ENCODE data around the gene UNKL.

The UNKL gene

GRCh38 chr16:1381612-1382406 lies 32.7 kb downstream of the UNKL start:
- H3K4me3 ChIP-seq (ENCODE audit: low read depth, low read length): no peak overlapping the region
- DNase-seq (ENCODE audit: low read depth): no peak
- TF ChIP-seq, protein P1, sequence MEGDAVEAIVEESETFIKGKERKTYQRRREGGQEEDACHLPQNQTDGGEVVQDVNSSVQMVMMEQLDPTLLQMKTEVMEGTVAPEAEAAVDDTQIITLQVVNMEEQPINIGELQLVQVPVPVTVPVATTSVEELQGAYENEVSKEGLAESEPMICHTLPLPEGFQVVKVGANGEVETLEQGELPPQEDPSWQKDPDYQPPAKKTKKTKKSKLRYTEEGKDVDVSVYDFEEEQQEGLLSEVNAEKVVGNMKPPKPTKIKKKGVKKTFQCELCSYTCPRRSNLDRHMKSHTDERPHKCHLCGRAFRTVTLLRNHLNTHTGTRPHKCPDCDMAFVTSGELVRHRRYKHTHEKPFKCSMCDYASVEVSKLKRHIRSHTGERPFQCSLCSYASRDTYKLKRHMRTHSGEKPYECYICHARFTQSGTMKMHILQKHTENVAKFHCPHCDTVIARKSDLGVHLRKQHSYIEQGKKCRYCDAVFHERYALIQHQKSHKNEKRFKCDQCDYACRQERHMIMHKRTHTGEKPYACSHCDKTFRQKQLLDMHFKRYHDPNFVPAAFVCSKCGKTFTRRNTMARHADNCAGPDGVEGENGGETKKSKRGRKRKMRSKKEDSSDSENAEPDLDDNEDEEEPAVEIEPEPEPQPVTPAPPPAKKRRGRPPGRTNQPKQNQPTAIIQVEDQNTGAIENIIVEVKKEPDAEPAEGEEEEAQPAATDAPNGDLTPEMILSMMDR (IDR thresholded peaks at IDR 0.05; ENCODE audit: control insufficient read depth, extremely low read depth, insufficient read depth): no peak

GRCh38 chr16:1380195-1380594 lies 34.3 kb downstream of the UNKL start:
- TF ChIP-seq, protein P1 (IDR thresholded peaks at IDR 0.05; ENCODE audit: control insufficient read depth, extremely low read depth, insufficient read depth): no peak
- H3K4me3 ChIP-seq (ENCODE audit: low read depth, low read length): peak overlapping the region; percentile 75
- DNase-seq (ENCODE audit: low read depth): no peak

GRCh38 chr16:1379304-1380076 lies 35.0 kb downstream of the UNKL start:
- peak overlapping the region; percentile 75 for H3K4me3 ChIP-seq (ENCODE audit: low read depth, low read length)
- TF ChIP-seq, protein P1 (IDR thresholded peaks at IDR 0.05; ENCODE audit: control insufficient read depth, extremely low read depth, insufficient read depth): peak; percentile 28; the same call in 1 of the 2 replicates
- DNase-seq (ENCODE audit: low read depth): no peak

DNA sequence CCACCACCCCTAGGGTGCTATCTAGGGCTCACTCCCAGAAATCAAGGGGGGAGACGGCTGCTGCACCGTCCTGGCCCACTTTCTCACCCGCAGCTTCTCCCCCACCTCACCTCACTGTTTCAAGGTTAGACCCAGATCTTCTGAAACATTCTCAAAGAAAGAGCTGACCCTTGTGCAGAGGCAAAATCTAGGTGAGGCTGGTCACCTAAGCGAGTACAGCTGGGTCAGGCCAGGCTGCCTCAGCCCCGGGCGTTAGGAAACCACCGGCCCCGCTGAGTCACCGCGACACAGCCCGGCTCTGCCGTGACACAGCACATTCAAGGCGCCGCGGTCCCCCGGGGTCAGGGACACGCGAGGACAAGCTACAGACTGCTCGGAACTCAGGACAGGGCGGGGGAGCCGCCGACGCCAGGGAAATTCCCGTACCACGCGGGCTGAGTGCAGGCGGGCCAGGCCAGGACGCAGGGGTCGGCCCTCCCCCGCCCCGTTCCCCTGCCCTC lies 35.6 kb downstream of the UNKL start:
- DNase-seq (ENCODE audit: low read depth): no peak
- H3K4me3 ChIP-seq (ENCODE audit: low read depth, low read length): peak overlapping the region; percentile 75
- TF ChIP-seq, protein P1 (IDR thresholded peaks at IDR 0.05; ENCODE audit: control insufficient read depth, extremely low read depth, insufficient read depth): no peak

- H3K4me3 ChIP-seq (ENCODE audit: low read depth, low read length): peak overlapping the region; percentile 75
- DNase-seq (ENCODE audit: low read depth): no peak
- TF ChIP-seq, protein P1 (IDR thresholded peaks at IDR 0.05; ENCODE audit: control insufficient read depth, extremely low read depth, insufficient read depth): no peak
Measured at GRCh38 chr16:1378087-1378803, 36.3 kb downstream of the UNKL start.

DNA sequence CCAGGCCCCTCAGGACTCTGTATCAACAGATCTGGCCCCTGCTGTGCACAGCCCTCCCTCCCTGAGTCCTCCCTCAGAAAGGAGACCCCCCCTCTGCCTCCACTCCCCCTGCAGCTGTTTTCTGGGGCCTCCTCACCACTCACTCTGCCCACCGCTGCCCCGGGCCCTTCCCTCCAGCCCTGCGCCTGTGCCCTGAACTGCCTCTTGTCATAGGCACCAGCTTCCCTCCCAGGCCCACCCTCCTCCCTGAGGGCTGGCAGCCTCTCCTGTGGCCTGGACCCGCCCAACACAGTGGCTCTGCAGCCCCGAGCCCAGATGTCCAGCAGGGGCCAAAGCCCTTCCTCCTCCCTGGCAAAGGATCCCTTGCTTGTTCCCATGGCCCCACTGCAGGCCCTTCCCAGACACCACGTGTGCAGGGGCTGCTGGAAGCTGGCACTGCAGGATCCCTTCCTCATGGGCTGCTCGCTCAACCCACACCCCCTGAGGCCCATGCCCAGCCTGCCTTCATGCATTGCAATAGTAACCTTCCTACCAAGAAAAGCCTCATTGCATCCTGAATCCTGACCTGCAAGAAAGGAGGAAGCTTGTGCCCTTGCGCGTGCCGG lies 37.0 kb downstream of the UNKL start:
- TF ChIP-seq, protein P1 (IDR thresholded peaks at IDR 0.05; ENCODE audit: control insufficient read depth, extremely low read depth, insufficient read depth): no peak
- no peak for DNase-seq (ENCODE audit: low read depth)
- H3K4me3 ChIP-seq (ENCODE audit: low read depth, low read length): peak overlapping the region; percentile 75
